ENCODE results near the gene GTF2IRD1.
"Not testable (repeated sequence)": the region's sequence is repeated elsewhere in the genome, so short reads cannot be mapped to it uniquely, and the experiment has no call there.

DNA sequence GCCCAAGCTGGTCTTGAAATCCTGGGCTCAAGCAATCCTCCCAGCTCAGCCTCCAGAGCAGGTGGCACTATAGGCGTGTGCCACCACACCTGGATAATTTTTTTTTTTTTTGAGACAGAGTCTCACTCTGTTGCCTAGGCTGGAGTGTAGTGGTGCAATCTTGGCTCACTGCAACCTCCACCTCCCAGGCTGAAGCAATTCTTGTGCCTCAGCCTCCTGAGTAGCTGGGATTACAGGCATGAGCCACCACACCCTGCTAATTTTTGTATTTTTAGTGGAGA, 16.5 kb upstream of the GTF2IRD1 start:
- TF ChIP-seq POLR2A, POLR2AphosphoS5 (IDR thresholded peaks at IDR 0.05): not testable (repeated sequence)
- TF ChIP-seq, protein P1, sequence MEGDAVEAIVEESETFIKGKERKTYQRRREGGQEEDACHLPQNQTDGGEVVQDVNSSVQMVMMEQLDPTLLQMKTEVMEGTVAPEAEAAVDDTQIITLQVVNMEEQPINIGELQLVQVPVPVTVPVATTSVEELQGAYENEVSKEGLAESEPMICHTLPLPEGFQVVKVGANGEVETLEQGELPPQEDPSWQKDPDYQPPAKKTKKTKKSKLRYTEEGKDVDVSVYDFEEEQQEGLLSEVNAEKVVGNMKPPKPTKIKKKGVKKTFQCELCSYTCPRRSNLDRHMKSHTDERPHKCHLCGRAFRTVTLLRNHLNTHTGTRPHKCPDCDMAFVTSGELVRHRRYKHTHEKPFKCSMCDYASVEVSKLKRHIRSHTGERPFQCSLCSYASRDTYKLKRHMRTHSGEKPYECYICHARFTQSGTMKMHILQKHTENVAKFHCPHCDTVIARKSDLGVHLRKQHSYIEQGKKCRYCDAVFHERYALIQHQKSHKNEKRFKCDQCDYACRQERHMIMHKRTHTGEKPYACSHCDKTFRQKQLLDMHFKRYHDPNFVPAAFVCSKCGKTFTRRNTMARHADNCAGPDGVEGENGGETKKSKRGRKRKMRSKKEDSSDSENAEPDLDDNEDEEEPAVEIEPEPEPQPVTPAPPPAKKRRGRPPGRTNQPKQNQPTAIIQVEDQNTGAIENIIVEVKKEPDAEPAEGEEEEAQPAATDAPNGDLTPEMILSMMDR (IDR thresholded peaks at IDR 0.05 in 8 of 11, conservative IDR thresholded peaks at IDR 0.05 in 3 of 11), result not testable (repeated sequence)

Data from spleen (tissue), 7 donors.